GM18861 (cell line): ENCODE results near the gene TEKT5.

ENCODE experiments used
- ATAC-seq: cut with Tn5 transposase; IDR thresholded peaks from one replicate; pipeline ENCODE4 v1.9.1; 2021; ENCODE audit not compliant: unreplicated experiment

The TEKT5 gene

DNA sequence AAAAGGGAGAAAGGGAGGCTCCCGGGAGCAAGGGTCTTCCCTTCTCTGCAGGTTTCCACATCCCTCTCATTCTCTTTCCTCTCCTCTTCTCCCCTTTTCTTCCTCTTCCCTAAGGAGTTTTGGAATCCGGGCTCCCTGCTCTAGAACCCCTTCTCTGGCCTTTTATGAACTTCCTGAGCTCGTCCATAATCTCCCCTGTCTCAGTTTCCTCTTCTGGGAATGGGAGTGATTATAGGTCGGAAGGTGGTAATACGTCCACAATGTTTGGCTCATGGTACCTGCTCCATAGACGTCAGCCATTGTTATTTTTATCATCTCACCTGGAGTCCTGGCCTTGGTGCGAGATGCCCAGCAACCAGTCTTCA is 113.9 kb downstream of the TEKT5 start:
- ATAC-seq, result no peak

DNA sequence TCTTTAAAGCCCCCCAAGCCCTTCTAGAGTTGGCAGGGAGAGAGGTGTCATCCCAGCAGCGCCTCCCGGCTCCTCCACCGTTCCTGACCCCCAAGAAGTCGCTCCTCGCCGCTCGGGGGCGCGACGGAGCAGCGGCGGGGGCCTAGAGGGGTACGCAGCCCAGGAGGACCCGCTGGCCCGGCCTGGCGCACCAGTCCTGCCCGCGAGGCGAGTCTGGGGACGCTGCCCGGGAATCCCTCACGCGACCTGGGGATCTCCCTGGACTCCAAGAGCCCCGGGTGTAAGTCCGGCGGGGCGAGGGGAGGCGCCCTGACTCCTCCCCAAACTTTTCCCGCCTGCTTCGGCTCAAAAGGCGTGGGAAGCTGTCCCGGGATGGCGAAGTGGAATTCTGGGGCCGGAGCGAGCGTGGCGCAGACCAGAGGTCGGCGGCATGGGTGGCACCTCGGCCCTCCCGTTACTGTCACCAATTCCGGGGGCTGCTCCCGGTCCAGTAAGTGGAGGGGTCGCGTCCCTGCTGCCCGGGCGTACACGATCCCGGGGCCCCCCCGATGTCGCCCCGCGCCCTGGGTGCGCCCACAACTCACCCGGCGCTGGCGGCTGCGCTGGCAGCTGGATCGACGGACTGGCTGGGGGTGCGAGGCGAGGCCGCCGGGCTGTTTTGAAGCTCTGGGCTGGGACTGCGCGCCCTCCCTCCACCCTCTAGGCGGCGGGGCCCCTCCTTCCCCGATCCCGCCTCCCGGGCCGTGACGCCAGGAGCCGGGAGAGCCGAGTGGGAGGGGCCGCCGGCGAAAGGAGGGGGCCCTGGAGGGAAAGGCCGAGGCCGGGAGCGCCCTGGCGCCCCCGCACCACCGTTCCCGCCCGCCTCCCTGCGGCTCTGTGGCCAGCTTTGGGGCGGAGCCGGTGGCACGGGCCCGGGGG is 114.5 kb downstream of the TEKT5 start, which contains the start of gene EMP2:
EMP2 (minus strand) TSS at position 634 of the 918 bp plus-strand sequence. CDS start 32,981 bp downstream, outside the sequence.
- ATAC-seq, result no peak

DNA sequence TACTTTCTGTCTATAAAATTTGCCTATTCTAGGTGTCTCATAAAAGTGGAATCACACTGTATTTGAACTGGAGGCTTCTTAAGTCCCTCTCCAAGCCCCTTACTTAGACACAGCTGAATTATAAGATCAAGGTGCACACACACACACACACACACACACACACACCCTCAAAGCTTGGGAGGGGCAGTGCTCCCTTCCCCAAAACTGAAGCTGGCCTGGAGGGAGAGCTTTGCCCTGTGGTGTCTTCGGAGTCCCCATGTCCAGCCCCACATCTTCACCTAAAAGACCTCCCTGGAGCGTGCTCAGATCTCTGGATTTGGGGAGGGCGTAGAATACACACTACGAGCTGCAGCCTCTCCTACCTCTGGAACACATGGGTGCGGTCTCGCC is 115.2 kb downstream of the TEKT5 start:
- ATAC-seq, result no peak

DNA sequence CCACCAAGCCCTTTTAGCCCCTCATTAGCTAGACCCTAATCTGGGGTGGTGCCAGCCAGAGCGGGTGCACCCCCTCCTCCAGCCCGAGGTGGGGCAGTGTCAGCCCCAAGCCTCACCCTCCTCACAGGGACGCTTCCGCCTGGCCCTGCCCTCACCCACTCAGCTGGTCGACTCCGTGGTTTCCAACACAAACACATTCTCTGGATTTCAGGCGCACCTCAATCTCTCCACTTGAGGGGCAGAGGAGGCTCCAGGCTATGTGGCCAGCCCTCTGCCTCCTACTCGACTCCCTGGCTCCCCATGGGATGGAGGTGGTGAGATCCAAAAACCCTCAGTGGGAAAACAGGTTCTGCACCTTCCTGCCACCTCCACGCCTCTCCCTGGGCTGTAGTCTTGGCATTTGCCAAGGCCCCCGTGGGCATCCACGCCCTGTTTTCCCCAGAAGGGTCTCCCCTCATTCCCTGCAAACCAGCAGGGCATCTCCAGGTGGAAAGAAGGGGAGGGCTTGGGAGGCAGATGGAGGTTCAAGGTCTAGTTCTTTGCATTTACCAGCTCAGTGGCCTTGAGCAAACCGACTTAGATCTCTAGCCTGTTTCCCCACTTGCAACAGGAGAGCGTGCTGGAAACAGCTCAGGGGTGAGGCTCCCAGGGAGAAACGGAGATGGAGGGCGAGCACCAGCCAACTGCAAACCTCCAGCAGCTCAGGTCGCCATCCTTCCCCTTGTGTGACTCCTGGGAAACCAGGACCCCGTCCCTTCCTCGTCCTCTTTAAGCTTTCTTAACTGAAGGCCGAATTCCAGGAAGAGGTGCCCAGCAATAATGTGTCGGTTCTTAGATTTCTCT is 116.0 kb downstream of the TEKT5 start:
- no peak for ATAC-seq
